Left ventricle myocardium inferior (tissue), 1 donor: ENCODE measurements around the gene ITIH5. TPM values are rescaled to one million over a fixed set of nuclear protein-coding genes. Genes with fewer than 3 reads are reported as not detected.

Source experiments
- DNase-seq: peaks from one replicate; pipeline ENCODE4 v3.0.0-alpha.2; 2020
- H3K27ac ChIP-seq: fragments of 200-600 bp; replicated peaks from 2 replicates; pipeline ENCODE4 v1.8.0; 2021
- H3K27me3 ChIP-seq: fragments of 200-600 bp; 2 replicates; pipeline ENCODE4 v1.8.0; 2021; ENCODE audit warnings: low read depth
- H3K36me3 ChIP-seq: fragments of 200-600 bp; 2 replicates; pipeline ENCODE4 v1.8.0; 2021
- H3K4me1 ChIP-seq: fragments of 200-600 bp; 2 replicates; pipeline ENCODE4 v1.8.0; 2021
- H3K4me3 ChIP-seq: fragments of 200-600 bp; 2 replicates; pipeline ENCODE4 v1.8.0; 2021; ENCODE audit warnings: mild to moderate bottlenecking, moderate library complexity
- H3K9me3 ChIP-seq: fragments of 200-600 bp; replicated peaks from 2 replicates; pipeline ENCODE4 v1.8.0; 2021
- CTCF ChIP-seq: fragments of 200-600 bp; IDR thresholded peaks from 2 replicates; pipeline ENCODE4 v1.8.0; 2021; ENCODE audit warnings: antibody characterized with exemption, mild to moderate bottlenecking, borderline replicate concordance
- intact Hi-C: fragments of 100-400 bp; cut with micrococcal nuclease; formaldehyde crosslinking; loops from one replicate; pipeline ENCODE4 v1.11.0; 2022
- total RNA-seq: library from RNA; stranded (reverse); fragmentation: NEBNext Ultra II Directional; extraction: Animal tissue kit (Norgen Biotek cat#: 25700); gene quantifications from one replicate; pipeline ENCODE4 v1.2.1, GENCODE V29; 2021
- donor health status: DM: no; HTN: yes; CAD: no; lungs with severe emphysema.

ITIH5 gene
- total RNA-seq, 1 donor from 2014 or later: 10.8 TPM

GRCh38 chr10:7605565-7606295 lies 61.0 kb downstream of the ITIH5 start:
- intact Hi-C loops: no loop called here
- Histone ChIP-seq H3K9me3 (no peaks in the 10 kb centered on the region), H3K4me1 (peaks cover 24% of the 10 kb centered on the region), H3K36me3 (no peaks in the 10 kb centered on the region), H3K27me3 (no peaks in the 10 kb centered on the region), H3K4me3 (no peak overlapping the region), H3K27ac (no peak overlapping the region)
- no peak for TF ChIP-seq CTCF
- DNase-seq: no peak

GRCh38 chr10:7601023-7601656 lies 65.6 kb downstream of the ITIH5 start:
- H3K9me3 ChIP-seq: no peaks in the 10 kb centered on the region
- no peak for TF ChIP-seq CTCF
- H3K36me3 ChIP-seq: no peaks in the 10 kb centered on the region
- H3K4me1 ChIP-seq: peaks cover 5% of the 10 kb centered on the region
- intact Hi-C loops: no loop called here
- no peak overlapping the region for H3K4me3 ChIP-seq
- peak overlapping the region; percentile 10 for H3K27ac ChIP-seq
- DNase-seq: no peak
- H3K27me3 ChIP-seq: no peaks in the 10 kb centered on the region

- Histone ChIP-seq H3K36me3 (no peaks in the 10 kb centered on the region), H3K9me3 (no peaks in the 10 kb centered on the region), H3K27me3 (no peaks in the 10 kb centered on the region), H3K27ac (no peak overlapping the region), H3K4me1 (peaks cover 3% of the 10 kb centered on the region), H3K4me3 (no peak overlapping the region)
- no peak for TF ChIP-seq CTCF
- intact Hi-C loops: no loop called here
- no peak for DNase-seq
Observed at GRCh38 chr10:7598771-7599170, 68.0 kb downstream of the ITIH5 start.

- Histone ChIP-seq H3K27ac (no peak overlapping the region), H3K9me3 (no peaks in the 10 kb centered on the region), H3K4me3 (no peak overlapping the region), H3K27me3 (no peaks in the 10 kb centered on the region), H3K36me3 (no peaks in the 10 kb centered on the region), H3K4me1 (peaks cover 13% of the 10 kb centered on the region)
- no peak for TF ChIP-seq CTCF
- DNase-seq: no peak
- intact Hi-C loops: no loop called here
Observed at GRCh38 chr10:7596356-7596755, 70.4 kb downstream of the ITIH5 start.

GRCh38 chr10:7593905-7594304 lies 72.9 kb downstream of the ITIH5 start:
- no peak for TF ChIP-seq CTCF
- intact Hi-C loops: no loop called here
- Histone ChIP-seq H3K27ac (no peak overlapping the region), H3K27me3 (no peaks in the 10 kb centered on the region), H3K4me3 (no peak overlapping the region), H3K4me1 (peaks cover 13% of the 10 kb centered on the region), H3K9me3 (no peaks in the 10 kb centered on the region), H3K36me3 (no peaks in the 10 kb centered on the region)
- DNase-seq: no peak
